ENCODE data around the gene CHMP3. TPM values are rescaled to one million over a fixed set of nuclear protein-coding genes. Genes with fewer than 3 reads are reported as not detected.

The CHMP3 gene
- total and polyA plus RNA-seq, 2 of the 8 experiments (the other 6 are each of a cell fraction or from before 2014, with no cell fraction given), result 11.7 to 21.9 TPM

DNA sequence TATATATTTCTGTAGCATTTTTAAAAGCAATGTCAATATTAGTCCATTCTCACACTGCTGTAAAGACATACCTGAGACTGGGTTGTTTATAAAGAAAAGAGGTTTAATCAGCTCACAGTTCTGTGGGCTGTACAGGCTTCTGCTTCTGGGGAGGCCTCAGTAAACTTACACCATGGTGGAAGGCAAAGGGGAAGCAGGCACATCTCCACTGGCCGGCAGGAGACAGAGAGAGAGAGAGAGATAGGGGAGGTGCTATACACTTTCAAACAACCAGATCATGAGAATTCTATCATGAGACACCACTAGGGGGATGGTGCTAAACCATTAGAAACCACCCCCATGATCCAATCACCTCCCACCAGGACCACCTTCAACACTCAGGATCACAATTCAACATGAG, 43.1 kb downstream of the CHMP3 start:
- no peak overlapping the region for H2AK5ac ChIP-seq (ENCODE audit: low read depth, low read length)
- H2BK5ac ChIP-seq (ENCODE audit: low read depth, low read length), result no peak overlapping the region
- no peak overlapping the region for H4K8ac ChIP-seq (ENCODE audit: extremely low read depth, insufficient read depth, low read length)
- ChIA-PET CTCF (ENCODE audit: partially characterized antibody) (no interaction called here), POLR2A (ENCODE audit: partially characterized antibody) (no interaction called here)
- no peak overlapping the region for H4K91ac ChIP-seq (replicated peaks; ENCODE audit: insufficient read length, low read length)
- H2BK120ac ChIP-seq (replicated peaks; ENCODE audit: low read depth, low read length), result no peak overlapping the region
- H3K9me3 ChIP-seq (ENCODE audit: insufficient read depth in 2 of 2, low read depth in 1 of 2, low read length in 1 of 2), result 0 out of 4 replicates have a peak, but pooled peaks cover 0 to 9% of the 10 kb centered on the region in 2 experiments
- H3K4me2 ChIP-seq (ENCODE audit: insufficient read depth in 1 of 2, low read depth in 2 of 2, low read length in 2 of 2), result no peak overlapping the region
- H3K23ac ChIP-seq (ENCODE audit: insufficient read length), result no peak overlapping the region
- no peak overlapping the region for H3K4ac ChIP-seq (replicated peaks; ENCODE audit: insufficient read length, low read depth, low read length)
- H3K36me3 ChIP-seq (ENCODE audit: control insufficient read depth in 2 of 4, insufficient read depth in 4 of 4, low read length in 3 of 4), result no peaks in the 10 kb centered on the region; a peak in 2 of 8 replicates
- H3K23me2 ChIP-seq (ENCODE audit: low read depth, low read length), result no peaks in the 10 kb centered on the region
- whole genome bisulfite sequencing, 2 experiments (ENCODE audit: extremely low coverage in 1 of 2, insufficient coverage in 1 of 2, insufficient read length in 1 of 2, insufficient replicate concordance in 2 of 2, low coverage in 1 of 2, low lambda C conversion rate in 2 of 2, missing lambda C conversion rate in 1 of 2), result 100% methylated on average over 1 of the region's 1 CpG; no CpG with 5 or more reads in 1 of the 2 experiments
- H3K27me3 ChIP-seq (replicated peaks in 1 of 4; ENCODE audit: control insufficient read depth in 3 of 4, extremely low read depth in 1 of 4, insufficient read depth in 3 of 4, low read length in 3 of 4), result no peaks in the 10 kb centered on the region
- no peak overlapping the region for H4K5ac ChIP-seq (ENCODE audit: insufficient read length, low read depth, low read length)
- FAIRE-seq (no peak), DNase-seq (ENCODE audit: low read depth in 1 of 2, low spot score in 2 of 2) (no peak)
- no peaks in the 10 kb centered on the region for H3K4me1 ChIP-seq (replicated peaks in 1 of 4; ENCODE audit: control insufficient read depth in 3 of 4, insufficient read depth in 4 of 4, low read length in 3 of 4)
- H2AFZ ChIP-seq (ENCODE audit: low read length), result no peak overlapping the region
- no peak overlapping the region for H3K14ac ChIP-seq (ENCODE audit: insufficient read length)
- H3K18ac ChIP-seq (ENCODE audit: extremely low read depth, low read length), result no peak overlapping the region
- H2BK15ac ChIP-seq (ENCODE audit: low read length), result no peak overlapping the region
- no peak overlapping the region for H3K56ac ChIP-seq (replicated peaks; ENCODE audit: insufficient read length, low read depth, low read length)
- H2BK20ac ChIP-seq (ENCODE audit: low read length), result no peak overlapping the region
- H3K79me1 ChIP-seq (ENCODE audit: low read depth, low read length), result no peaks in the 10 kb centered on the region
- H3K27ac ChIP-seq (ENCODE audit: low read depth, low read length), result no peak overlapping the region
- no peaks in the 10 kb centered on the region for H4K20me1 ChIP-seq (replicated peaks in 1 of 2; ENCODE audit: control insufficient read depth in 1 of 2, insufficient read depth in 2 of 2, low read length in 2 of 2)
- H2BK12ac ChIP-seq (ENCODE audit: low read depth, low read length), result no peak overlapping the region
- no peak overlapping the region for H3K9ac ChIP-seq (replicated peaks in 1 of 4; ENCODE audit: extremely low read depth in 1 of 4, low read depth in 3 of 4, low read length in 3 of 4)
- no peak overlapping the region for H3K4me3 ChIP-seq (ENCODE audit: extremely low read depth in 1 of 4, insufficient read depth in 2 of 4, low read depth in 3 of 4, low read length in 4 of 4)
- H3K79me2 ChIP-seq (ENCODE audit: control insufficient read depth in 1 of 2, insufficient read depth in 2 of 2, low read length in 2 of 2), result no peaks in the 10 kb centered on the region
- no peak for TF ChIP-seq BCL11A (IDR thresholded peaks at IDR 0.05; ENCODE audit: low read depth in 2 of 2, low read length in 2 of 2)
- no peak for TF ChIP-seq CREB1 (IDR thresholded peaks at IDR 0.05)
- TF ChIP-seq SIX5 (IDR thresholded peaks at IDR 0.05; ENCODE audit: low read depth, low read length), result no peak
- no peak for TF ChIP-seq PHF8 (conservative IDR thresholded peaks at IDR 0.05; ENCODE audit: low read depth, low read length)
- no peak for TF ChIP-seq CHD1 (IDR thresholded peaks at IDR 0.05; ENCODE audit: low read depth, low read length)
- TF ChIP-seq JUND (IDR thresholded peaks at IDR 0.05; ENCODE audit: low read length), result no peak
- no peak for TF ChIP-seq SAP30 (IDR thresholded peaks at IDR 0.05; ENCODE audit: insufficient read depth, insufficient replicate concordance, low read length)
- no peak for TF ChIP-seq NANOG (IDR thresholded peaks at IDR 0.05; ENCODE audit: insufficient read depth, low read depth, low read length, poor library complexity, severe bottlenecking)
- TF ChIP-seq, protein P1, sequence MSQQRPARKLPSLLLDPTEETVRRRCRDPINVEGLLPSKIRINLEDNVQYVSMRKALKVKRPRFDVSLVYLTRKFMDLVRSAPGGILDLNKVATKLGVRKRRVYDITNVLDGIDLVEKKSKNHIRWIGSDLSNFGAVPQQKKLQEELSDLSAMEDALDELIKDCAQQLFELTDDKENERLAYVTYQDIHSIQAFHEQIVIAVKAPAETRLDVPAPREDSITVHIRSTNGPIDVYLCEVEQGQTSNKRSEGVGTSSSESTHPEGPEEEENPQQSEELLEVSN (IDR thresholded peaks at IDR 0.05), result no peak
- no peak for TF ChIP-seq POU5F1 (IDR thresholded peaks at IDR 0.05; ENCODE audit: low read depth, low read length)
- TF ChIP-seq SIRT6 (IDR thresholded peaks at IDR 0.05; ENCODE audit: low read length), result no peak
- TF ChIP-seq SP1 (IDR thresholded peaks at IDR 0.05; ENCODE audit: low read depth, low read length), result no peak
- TF ChIP-seq MAFK (IDR thresholded peaks at IDR 0.05; ENCODE audit: low read depth, low read length), result no peak
- no peak for TF ChIP-seq EGR1 (IDR thresholded peaks at IDR 0.05; ENCODE audit: borderline replicate concordance, low read depth, low read length)
- no peak for TF ChIP-seq CBX8 (IDR thresholded peaks at IDR 0.05; ENCODE audit: borderline replicate concordance, low read depth, low read length)
- no peak for TF ChIP-seq CHD2 (IDR thresholded peaks at IDR 0.05; ENCODE audit: low read length)

All from H1 (cell line).